ENCODE measurements around the gene KRT79.

KRT79 gene

DNA sequence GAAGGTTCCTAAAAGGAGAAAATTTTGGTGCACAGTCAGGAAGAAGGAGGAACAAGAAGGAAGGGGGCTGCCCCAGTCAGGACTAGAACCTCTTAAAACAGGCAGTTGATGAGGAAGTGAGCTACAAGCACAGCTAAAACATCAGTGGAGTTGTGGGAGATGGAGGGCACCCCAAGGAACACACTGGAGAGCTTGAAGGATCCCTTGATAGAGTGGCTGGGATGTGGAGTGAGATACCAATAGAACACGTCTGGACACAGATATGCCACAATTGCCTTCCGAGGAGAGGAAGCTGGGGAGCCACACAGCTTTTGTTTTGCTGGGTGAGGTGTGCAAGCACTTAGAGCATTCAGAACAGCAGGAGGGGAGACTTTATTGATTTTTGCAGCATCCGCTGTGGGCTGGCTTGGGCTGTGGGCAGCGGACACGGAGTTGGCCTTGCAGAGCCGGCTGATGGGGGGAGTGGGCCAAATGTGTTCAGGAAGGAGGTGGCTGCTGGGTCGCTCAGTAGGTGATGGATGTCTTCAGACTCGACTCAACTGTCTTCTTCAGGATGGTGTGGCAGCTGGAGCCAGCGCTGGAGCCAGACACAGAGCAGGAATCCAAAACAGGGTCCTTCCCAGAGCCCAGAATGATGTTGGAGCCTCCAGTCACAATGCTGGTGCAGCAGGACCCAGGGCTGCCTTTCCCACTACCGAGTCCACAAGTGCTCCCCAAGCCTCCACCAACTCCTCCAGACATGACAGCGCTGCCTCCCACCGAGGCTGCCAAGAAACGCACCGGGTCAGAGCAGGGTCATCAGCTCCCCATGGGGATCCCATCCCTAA lies 4.7 kb upstream of the KRT79 start:
- Histone ChIP-seq H3K9me3 (ENCODE audit: control insufficient read depth, low read depth, low read length) (no peaks in the 10 kb centered on the region), H3K4me3 (ENCODE audit: low read length) (no peak overlapping the region), H3K36me3 (ENCODE audit: control insufficient read depth, low read depth, low read length) (no peaks in the 10 kb centered on the region), H3K9ac (ENCODE audit: low read length) (no peak overlapping the region), H3K4me1 (ENCODE audit: control insufficient read depth, low read depth, low read length) (no peaks in the 10 kb centered on the region), H3K27ac (ENCODE audit: low read length) (no peak overlapping the region), H3K27me3 (ENCODE audit: control insufficient read depth, insufficient read depth, low read length) (no peaks in the 10 kb centered on the region)

GRCh38 chr12:52837781-52838608 lies 3.9 kb upstream of the KRT79 start:
- Histone ChIP-seq H3K9ac (ENCODE audit: low read length) (no peak overlapping the region), H3K4me3 (ENCODE audit: low read length) (no peak overlapping the region), H3K27me3 (ENCODE audit: control insufficient read depth, insufficient read depth, low read length) (no peaks in the 10 kb centered on the region), H3K4me1 (ENCODE audit: control insufficient read depth, low read depth, low read length) (no peaks in the 10 kb centered on the region), H3K9me3 (ENCODE audit: control insufficient read depth, low read depth, low read length) (no peaks in the 10 kb centered on the region), H3K27ac (ENCODE audit: low read length) (no peak overlapping the region), H3K36me3 (ENCODE audit: control insufficient read depth, low read depth, low read length) (no peaks in the 10 kb centered on the region)

DNA sequence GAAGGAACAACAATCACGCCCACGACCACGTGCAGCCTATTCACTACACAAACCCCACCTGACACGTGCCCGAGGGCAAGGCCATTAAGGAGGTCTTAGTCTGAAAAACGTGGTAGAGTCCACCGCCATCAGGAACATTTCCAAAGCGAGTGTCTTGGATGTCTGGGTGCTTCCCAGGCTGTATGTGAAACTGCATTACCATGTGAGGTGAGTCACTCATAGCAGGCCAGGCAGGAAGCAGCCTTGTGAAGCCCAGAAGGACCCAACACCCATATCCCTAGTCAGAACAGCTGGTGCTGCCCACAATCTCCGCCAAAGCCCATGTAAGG lies 3.3 kb upstream of the KRT79 start:
- no peaks in the 10 kb centered on the region for H3K4me1 ChIP-seq (ENCODE audit: control insufficient read depth, low read depth, low read length)
- no peak overlapping the region for H3K9ac ChIP-seq (ENCODE audit: low read length)
- no peak overlapping the region for H3K27ac ChIP-seq (ENCODE audit: low read length)
- H3K36me3 ChIP-seq (ENCODE audit: control insufficient read depth, low read depth, low read length), result no peaks in the 10 kb centered on the region
- no peaks in the 10 kb centered on the region for H3K27me3 ChIP-seq (ENCODE audit: control insufficient read depth, insufficient read depth, low read length)
- H3K4me3 ChIP-seq (ENCODE audit: low read length), result no peak overlapping the region
- no peaks in the 10 kb centered on the region for H3K9me3 ChIP-seq (ENCODE audit: control insufficient read depth, low read depth, low read length)

DNA sequence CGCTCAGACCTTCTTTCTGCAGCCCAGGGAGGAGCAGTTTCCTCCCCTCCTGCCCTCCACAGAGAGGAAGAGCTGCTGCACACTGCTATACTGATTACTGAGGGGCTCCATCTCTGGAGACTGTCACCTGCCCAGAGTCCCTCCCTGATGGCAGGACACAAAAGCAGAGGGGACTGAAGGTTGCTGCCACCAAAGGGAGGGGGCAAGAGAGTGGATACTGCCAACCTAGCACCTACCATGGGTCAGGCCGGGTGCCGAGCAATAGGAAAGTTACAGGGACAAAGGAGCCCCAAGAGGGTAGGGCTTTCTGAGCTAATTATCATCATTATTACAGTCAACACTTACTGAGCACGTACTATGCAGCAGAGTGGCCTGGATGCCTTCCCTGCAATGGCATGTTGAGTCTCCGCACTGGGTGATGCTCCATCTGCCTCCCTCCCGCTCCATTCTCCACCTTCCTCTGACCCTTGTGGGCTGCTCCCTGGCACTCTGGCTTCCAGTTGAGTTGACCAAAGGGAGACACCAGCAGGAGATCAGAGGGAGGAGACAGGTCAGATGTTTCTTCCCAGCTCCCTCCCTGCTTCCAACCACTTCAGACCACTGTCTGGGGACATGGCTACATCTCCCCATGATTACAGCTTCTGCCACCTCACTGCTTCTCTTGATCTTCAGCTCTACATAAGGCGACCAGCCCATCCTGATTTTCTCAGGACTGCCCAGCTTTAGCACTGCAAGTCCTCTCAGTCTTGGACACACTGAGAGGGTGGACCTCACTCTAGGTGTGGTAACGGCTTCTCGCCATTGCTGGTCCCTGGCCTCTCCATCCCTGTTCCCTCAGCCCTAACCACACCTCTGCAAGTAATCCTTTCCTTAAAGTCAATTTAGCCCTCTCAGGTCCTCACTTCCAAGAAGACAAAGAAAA lies 2.6 kb upstream of the KRT79 start:
- Histone ChIP-seq H3K9ac (ENCODE audit: low read length) (no peak overlapping the region), H3K9me3 (ENCODE audit: control insufficient read depth, low read depth, low read length) (no peaks in the 10 kb centered on the region), H3K27ac (ENCODE audit: low read length) (no peak overlapping the region), H3K4me3 (ENCODE audit: low read length) (no peak overlapping the region), H3K36me3 (ENCODE audit: control insufficient read depth, low read depth, low read length) (no peaks in the 10 kb centered on the region), H3K4me1 (ENCODE audit: control insufficient read depth, low read depth, low read length) (no peaks in the 10 kb centered on the region), H3K27me3 (ENCODE audit: control insufficient read depth, insufficient read depth, low read length) (no peaks in the 10 kb centered on the region)

DNA sequence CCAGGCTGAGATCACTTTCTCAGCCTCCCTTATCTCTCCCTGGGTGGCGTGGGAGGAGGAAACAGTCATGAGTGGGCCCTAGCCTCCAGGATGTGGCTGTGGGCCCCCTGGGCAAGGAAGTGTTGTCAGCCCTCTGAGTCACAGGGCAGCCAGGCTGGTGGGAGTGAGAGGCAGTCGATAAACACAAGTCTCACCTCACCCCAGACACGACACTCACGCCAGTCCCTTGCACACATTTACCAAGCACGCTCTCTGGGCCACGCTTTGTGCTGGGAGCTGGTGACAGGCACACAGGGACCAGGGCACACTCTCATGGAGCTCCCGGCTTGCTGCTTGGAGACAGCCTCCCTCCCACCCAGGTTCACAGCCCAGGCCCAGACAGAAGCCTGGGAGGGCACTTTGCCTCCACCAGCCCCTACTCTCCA lies 1.9 kb upstream of the KRT79 start:
- no peak overlapping the region for H3K9ac ChIP-seq (ENCODE audit: low read length)
- H3K9me3 ChIP-seq (ENCODE audit: control insufficient read depth, low read depth, low read length), result no peaks in the 10 kb centered on the region
- no peaks in the 10 kb centered on the region for H3K4me1 ChIP-seq (ENCODE audit: control insufficient read depth, low read depth, low read length)
- no peaks in the 10 kb centered on the region for H3K27me3 ChIP-seq (ENCODE audit: control insufficient read depth, insufficient read depth, low read length)
- H3K36me3 ChIP-seq (ENCODE audit: control insufficient read depth, low read depth, low read length), result no peaks in the 10 kb centered on the region
- H3K4me3 ChIP-seq (ENCODE audit: low read length), result no peak overlapping the region
- no peak overlapping the region for H3K27ac ChIP-seq (ENCODE audit: low read length)

DNA sequence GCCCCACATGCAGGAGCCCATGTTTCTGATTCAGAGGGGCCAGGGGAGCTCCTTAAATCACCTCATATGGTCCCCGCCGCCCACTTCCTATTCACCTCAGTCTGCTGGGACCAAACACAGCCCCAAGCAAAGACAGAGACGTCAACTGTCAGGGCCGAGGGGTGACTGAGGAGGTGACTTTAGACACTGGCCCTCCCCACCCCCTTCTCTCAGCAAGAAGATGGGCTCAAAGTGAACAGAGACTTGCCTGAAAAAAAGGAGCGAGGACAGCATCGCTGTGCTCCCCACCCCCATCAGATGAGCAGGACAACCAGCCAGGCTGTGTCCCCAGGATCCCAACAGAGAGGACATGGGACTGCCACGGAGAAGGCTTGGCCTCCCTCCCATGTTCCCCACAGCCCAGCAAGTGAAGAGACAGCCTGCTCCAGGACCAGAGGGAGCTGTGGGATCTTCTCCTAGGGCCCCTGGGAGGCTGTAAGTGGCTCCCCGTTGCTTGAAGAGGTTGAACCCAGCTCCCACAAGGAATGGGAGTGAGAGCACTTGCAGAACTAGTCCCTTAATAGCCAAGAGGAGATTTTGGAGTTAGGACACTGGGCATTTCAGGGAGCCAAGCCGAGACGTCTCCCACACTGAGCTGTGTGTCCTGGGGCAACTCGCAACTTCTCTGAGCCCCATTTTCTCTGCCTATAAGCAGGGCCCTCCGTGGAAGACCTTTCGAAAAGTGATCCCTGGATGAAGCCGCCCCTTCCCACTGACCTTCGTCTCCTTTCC lies 1.3 kb upstream of the KRT79 start:
- Histone ChIP-seq H3K36me3 (ENCODE audit: control insufficient read depth, low read depth, low read length) (no peaks in the 10 kb centered on the region), H3K9me3 (ENCODE audit: control insufficient read depth, low read depth, low read length) (no peaks in the 10 kb centered on the region), H3K4me1 (ENCODE audit: control insufficient read depth, low read depth, low read length) (no peaks in the 10 kb centered on the region), H3K27ac (ENCODE audit: low read length) (no peak overlapping the region), H3K27me3 (ENCODE audit: control insufficient read depth, insufficient read depth, low read length) (no peaks in the 10 kb centered on the region), H3K9ac (ENCODE audit: low read length) (no peak overlapping the region), H3K4me3 (ENCODE audit: low read length) (no peak overlapping the region)

- Histone ChIP-seq H3K9me3 (ENCODE audit: control insufficient read depth, low read depth, low read length) (no peaks in the 10 kb centered on the region), H3K4me3 (ENCODE audit: low read length) (no peak overlapping the region), H3K36me3 (ENCODE audit: control insufficient read depth, low read depth, low read length) (no peaks in the 10 kb centered on the region), H3K4me1 (ENCODE audit: control insufficient read depth, low read depth, low read length) (no peaks in the 10 kb centered on the region), H3K27ac (ENCODE audit: low read length) (no peak overlapping the region), H3K9ac (ENCODE audit: low read length) (no peak overlapping the region), H3K27me3 (ENCODE audit: control insufficient read depth, insufficient read depth, low read length) (no peaks in the 10 kb centered on the region)
Observed at GRCh38 chr12:52834727-52835001, 553 bp upstream of the KRT79 start.

- H3K27ac ChIP-seq (ENCODE audit: low read length), result no peak overlapping the region
- H3K36me3 ChIP-seq (ENCODE audit: control insufficient read depth, low read depth, low read length), result no peaks in the 10 kb centered on the region
- H3K4me1 ChIP-seq (ENCODE audit: control insufficient read depth, low read depth, low read length), result no peaks in the 10 kb centered on the region
- no peak overlapping the region for H3K4me3 ChIP-seq (ENCODE audit: low read length)
- H3K9me3 ChIP-seq (ENCODE audit: control insufficient read depth, low read depth, low read length), result no peaks in the 10 kb centered on the region
- no peaks in the 10 kb centered on the region for H3K27me3 ChIP-seq (ENCODE audit: control insufficient read depth, insufficient read depth, low read length)
- H3K9ac ChIP-seq (ENCODE audit: low read length), result no peak overlapping the region
Observed at GRCh38 chr12:52832985-52833905, 866 bp downstream of the KRT79 start.

DNA sequence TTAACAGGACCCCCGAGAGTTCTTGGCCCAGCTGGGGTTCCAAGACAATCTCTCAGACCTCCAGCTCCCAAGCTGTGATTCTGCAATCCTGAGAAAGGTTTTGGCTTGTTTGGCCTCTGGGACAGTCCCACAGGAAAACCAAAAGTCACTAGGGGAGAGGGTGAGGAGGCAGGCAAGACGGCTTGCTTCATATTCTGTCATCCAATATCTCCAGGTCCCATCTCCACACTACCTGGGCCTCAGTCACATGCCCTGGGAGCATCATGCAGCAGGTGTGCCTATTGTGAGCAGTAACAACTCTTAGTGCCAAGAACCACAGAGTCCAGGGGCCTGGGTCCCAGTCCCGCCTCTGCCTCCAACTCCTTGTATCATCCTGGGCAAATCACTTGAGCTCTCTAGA lies 1.7 kb downstream of the KRT79 start:
- Histone ChIP-seq H3K27me3 (ENCODE audit: control insufficient read depth, insufficient read depth, low read length) (no peaks in the 10 kb centered on the region), H3K4me3 (ENCODE audit: low read length) (no peak overlapping the region), H3K27ac (ENCODE audit: low read length) (no peak overlapping the region), H3K4me1 (ENCODE audit: control insufficient read depth, low read depth, low read length) (no peaks in the 10 kb centered on the region), H3K9me3 (ENCODE audit: control insufficient read depth, low read depth, low read length) (no peaks in the 10 kb centered on the region), H3K9ac (ENCODE audit: low read length) (no peak overlapping the region), H3K36me3 (ENCODE audit: control insufficient read depth, low read depth, low read length) (no peaks in the 10 kb centered on the region)

GRCh38 chr12:52831251-52831650 lies 2.9 kb downstream of the KRT79 start:
- H3K4me1 ChIP-seq (ENCODE audit: control insufficient read depth, low read depth, low read length), result no peaks in the 10 kb centered on the region
- H3K9me3 ChIP-seq (ENCODE audit: control insufficient read depth, low read depth, low read length), result no peaks in the 10 kb centered on the region
- no peak overlapping the region for H3K9ac ChIP-seq (ENCODE audit: low read length)
- no peaks in the 10 kb centered on the region for H3K27me3 ChIP-seq (ENCODE audit: control insufficient read depth, insufficient read depth, low read length)
- no peak overlapping the region for H3K4me3 ChIP-seq (ENCODE audit: low read length)
- no peak overlapping the region for H3K27ac ChIP-seq (ENCODE audit: low read length)
- H3K36me3 ChIP-seq (ENCODE audit: control insufficient read depth, low read depth, low read length), result no peaks in the 10 kb centered on the region

Data from iPS-18a (cell line).